HG02571 (cell line): ENCODE measurements around the gene AOPEP.
"Not testable (repeated sequence)": the region's sequence is repeated elsewhere in the genome, so short reads cannot be mapped to it uniquely, and the experiment has no call there.

ENCODE experiments used
- ATAC-seq: cut with Tn5 transposase; IDR thresholded peaks from one replicate; pipeline ENCODE4 v1.9.1; 2021; ENCODE audit warnings: mild to moderate bottlenecking, moderate library complexity; ENCODE audit not compliant: unreplicated experiment

The AOPEP gene

GRCh38 chr9:94950579-94951323, 224.3 kb downstream of the AOPEP start:
- no peak for ATAC-seq

DNA sequence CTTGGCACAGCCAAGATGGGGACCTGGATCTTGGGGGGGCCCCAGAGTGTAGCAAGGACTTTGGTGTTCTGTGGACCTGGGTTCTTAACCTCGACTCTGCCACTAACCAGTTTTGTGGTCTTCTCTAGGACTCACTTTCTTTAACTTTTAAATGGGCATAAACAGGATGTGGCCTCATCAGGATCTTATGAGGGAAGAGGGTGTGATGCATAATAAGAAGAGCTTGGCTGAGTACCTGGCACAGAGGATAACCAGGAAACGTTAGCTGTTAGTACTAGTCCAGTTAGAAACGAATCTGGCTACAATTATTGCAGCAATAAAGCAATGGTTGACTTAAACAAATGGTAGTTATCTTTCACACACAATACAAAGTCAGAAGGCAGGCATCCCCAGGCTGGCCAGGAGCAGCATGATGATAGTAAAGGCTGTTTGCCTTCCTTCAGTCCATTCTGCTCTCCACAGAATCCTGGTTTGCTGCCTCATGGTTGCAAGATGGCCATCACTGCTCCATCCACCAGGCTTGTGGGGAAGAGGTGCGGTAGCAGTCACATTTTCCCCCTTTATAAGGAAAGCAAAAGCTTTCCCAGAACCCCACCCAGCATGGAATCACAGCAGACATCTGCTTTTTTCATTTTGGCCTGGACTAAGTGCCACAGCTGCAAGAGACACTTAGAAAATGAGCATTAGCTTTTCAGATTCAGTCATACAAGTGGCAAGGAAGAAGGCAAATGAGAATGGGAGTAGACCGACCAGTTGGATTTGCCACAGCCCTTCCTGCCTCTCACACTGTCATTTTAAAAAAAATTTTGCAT, 225.0 kb downstream of the AOPEP start:
- no peak for ATAC-seq

DNA sequence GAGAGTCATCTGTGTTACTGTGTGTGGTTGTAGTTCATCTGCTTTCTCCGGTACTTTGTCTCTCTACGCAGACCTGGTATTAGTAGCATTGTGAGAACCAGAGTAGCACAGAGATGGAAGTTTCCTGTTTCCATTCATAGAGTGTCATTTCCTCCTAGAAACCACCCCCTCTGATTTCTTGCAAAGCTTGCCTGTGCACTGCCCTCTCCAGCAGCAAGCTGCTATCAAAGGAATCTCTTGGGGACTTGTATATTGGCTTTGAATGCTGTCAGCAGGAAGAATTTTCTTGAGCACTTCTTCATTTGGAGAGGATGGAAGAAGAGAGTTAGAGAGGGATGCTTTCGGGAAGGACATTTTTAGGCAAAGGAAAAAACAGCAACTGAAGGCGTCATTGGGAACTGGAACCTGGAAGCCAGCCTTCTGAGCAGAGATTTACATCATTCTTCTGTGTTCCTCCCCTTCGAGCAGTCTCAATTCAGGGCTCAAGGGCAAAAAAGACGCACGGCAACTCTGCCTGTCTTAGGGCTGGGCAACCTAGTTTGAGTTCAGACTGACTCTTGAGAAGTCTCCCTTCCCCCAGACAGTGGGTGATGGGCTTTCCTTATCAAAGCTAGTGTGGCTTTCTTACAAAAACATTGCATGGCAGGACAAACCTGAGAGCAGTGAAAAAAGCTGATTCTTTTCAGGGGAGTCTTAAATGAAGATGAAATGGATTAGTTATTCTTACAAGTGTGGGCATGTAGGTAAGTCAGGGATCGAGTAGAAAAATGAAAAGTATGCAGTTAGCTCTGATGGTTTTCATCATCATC, 226.3 kb downstream of the AOPEP start:
- ATAC-seq, result no peak

- no peak for ATAC-seq
These were observed 230.2 kb downstream of the AOPEP start for GRCh38 chr9:94956731-94957130.

GRCh38 chr9:94960964-94961363, 234.5 kb downstream of the AOPEP start:
- no peak for ATAC-seq

DNA sequence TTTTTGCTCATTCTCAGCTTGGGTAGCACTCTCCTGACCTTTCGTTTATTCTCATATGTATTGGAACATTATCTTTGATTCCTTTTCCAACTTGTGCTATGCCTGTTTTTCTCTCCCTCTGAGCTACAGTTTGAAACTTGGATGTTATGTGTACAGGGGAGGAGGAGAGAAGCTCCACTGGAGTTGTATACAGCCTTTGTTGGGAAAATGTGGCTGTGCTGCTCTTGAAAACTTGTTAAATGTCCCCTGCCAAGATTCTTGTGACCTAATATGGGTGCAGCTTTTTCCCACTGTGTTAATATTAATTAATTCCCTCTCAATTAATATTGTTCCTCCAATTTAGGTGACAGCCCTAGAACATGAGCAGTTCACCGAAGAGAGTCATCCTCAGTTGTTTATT, 235.4 kb downstream of the AOPEP start:
- no peak for ATAC-seq

- ATAC-seq, result not testable (repeated sequence)
These were observed 239.1 kb downstream of the AOPEP start for GRCh38 chr9:94965631-94966030.

GRCh38 chr9:94966046-94966445, 239.5 kb downstream of the AOPEP start:
- ATAC-seq, result not testable (repeated sequence)

GRCh38 chr9:94967482-94967881, 241.0 kb downstream of the AOPEP start:
- ATAC-seq, result no peak

GRCh38 chr9:94971378-94972131, 245.1 kb downstream of the AOPEP start:
- no peak for ATAC-seq

DNA sequence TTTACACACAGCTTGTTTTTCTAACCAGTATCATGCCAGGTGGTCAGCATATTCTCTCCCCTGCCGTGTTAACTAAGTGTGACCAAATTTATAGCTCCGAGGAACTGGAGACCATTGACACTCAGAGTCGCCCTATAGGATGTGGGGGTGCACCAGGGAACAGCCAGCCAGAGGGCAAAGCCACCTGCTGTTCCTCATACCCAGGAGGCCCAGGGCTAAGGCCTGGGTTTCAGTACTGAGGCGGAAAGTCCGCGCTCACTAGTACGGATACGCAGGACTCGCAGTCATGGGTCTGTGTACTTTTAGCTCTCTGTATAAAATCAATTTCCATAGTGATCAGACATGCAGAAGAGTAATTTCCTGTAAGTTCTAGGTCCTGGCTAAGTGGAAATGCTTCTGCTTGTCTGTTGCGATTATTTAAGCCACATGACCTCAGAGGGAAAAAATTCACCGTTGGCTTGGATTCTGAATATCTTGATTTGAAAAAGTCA, 247.0 kb downstream of the AOPEP start:
- ATAC-seq, result no peak

DNA sequence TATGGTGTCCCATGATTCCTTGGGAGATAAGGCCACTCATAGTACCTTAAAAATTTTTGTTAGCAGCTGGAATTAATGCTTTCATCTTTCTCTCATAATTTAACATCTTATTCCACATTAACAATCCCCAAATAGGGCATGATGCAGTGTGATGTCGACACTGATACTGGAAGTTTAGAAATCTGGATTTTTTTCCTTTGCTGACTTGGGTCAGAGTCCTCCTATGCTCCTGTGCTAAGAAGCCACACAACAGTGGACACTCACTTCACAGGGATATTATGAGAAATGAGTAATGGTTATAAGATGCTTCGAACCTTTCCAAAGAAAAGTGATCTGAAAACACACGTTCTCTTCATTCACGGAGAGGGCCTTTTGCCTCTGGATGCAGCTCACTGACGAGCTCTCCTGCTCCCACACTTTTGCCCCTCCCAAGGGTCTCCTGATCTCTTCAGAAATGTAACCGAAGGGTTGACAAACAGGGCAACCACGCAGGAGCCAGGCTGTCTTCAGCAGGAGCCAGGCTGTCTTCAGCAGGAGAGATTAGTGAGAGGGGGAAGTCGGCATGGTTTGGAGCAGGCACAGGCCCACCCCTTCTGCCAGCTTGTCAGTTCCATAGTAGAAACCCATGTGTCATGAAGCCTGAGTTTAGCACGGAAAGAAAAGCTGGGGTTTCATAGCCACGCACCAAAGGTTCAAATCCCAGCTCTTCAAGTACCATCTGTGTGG, 247.8 kb downstream of the AOPEP start:
- no peak for ATAC-seq

GRCh38 chr9:94975480-94975879, 249.0 kb downstream of the AOPEP start:
- ATAC-seq, result no peak

DNA sequence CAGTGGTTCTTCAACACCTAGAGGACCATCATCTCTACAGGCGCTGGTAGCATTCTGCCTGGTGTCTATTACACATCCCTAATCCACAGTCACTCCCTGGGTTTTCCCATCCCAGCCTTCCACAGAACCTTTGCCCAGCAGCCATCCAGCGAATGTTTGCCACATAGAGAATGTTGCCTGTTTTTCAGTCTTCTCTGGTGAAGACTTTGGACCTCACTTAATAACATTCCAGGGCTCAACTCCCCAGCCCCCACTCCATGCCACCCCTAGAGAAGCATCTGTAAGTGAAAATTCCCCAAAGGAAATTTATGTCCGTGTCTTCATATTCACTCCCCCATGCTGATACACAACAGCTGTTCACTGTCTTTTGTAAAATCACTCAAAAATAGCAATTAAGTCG, 249.6 kb downstream of the AOPEP start:
- no peak for ATAC-seq

GRCh38 chr9:94977416-94977815, 250.9 kb downstream of the AOPEP start:
- ATAC-seq, result no peak

- no peak for ATAC-seq
These were observed 253.5 kb downstream of the AOPEP start for GRCh38 chr9:94979904-94980507.

DNA sequence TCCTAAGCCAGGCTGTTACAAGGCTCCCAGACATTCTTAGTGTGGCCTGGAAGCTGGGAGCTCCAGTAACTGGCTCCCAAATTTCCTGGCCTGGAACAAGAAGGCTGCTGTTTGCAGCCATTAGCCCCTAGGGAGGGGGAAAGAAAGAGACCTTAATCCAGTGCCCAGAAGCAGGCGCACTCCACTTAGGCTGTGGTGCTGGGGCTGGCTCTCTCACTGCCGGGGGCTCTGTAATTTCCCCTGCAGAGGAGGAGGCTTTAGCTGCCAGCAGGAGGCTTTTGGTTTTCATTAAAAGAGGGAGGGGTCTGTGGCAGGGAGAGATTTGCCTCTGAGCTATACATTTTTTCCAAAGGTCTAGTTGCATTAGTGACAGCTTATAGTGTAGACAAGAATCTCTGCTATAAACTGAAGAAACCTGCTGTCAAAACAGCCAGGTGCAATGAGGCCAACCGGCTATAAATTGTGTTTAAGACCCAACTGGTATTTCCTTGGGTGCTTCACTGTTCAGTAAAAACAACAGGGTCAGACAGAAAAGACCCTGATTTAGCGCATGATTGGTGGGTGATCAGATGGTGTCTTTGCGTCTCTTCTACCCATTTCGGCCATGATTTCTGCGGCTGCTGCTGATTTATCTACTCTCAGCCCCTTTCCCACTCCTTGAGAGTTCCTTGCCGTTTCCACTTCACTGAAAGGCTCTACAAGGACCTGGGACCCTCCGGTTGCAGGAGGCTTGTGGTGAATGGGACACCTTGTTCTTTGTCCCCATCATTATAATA, 254.6 kb downstream of the AOPEP start:
- ATAC-seq, result no peak

DNA sequence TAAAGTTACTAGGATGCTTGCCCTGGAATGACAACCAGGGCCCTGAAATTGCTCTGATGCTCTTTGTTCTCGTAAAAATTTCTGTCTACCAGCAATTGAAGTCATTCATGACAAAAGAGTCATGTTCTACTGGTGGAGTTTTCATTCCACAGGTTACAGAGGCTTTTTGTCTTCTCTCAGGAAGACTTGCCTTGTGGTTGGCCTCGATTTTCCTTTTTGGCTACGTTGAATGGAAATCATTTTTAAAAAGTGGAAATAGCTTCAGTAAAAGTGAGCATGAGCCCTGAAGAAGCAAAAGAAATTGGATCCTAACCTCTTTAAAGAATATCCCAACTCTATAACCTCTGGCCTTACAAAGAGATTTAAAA, 255.2 kb downstream of the AOPEP start:
- no peak for ATAC-seq

DNA sequence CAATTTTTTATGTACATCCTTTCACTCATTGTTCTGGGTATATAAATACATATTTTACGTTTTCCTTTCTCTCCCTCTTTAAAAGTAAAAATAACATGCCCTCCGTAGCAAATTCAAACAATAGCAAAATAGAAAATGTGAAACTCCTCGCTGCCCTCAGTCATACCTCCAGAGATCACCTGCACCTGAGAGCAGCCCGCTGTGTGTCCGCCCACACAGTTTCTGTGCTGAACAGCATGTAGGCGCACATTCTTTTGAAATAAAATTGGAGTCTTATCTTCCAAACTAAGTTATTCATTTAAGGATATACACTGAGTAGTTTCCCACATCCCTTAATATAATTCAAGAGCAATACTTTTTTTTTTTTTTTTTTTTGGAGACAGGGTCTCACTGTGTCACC, 255.7 kb downstream of the AOPEP start:
- no peak for ATAC-seq
